Colon (tissue), 2 donors: Measurements from ENCODE around the gene GALNT16.
"Not testable (repeated sequence)": the region's sequence is repeated elsewhere in the genome, so short reads cannot be mapped to it uniquely, and the experiment has no call there.

Experiments used
- FAIRE-seq: peaks from 2 replicates; lab custom pipeline; 2012; peaks lifted over from hg19 to GRCh38; lab: Jason Lieb, UNC
- donor health status: control.
- donor health status: control.

Gene GALNT16

DNA sequence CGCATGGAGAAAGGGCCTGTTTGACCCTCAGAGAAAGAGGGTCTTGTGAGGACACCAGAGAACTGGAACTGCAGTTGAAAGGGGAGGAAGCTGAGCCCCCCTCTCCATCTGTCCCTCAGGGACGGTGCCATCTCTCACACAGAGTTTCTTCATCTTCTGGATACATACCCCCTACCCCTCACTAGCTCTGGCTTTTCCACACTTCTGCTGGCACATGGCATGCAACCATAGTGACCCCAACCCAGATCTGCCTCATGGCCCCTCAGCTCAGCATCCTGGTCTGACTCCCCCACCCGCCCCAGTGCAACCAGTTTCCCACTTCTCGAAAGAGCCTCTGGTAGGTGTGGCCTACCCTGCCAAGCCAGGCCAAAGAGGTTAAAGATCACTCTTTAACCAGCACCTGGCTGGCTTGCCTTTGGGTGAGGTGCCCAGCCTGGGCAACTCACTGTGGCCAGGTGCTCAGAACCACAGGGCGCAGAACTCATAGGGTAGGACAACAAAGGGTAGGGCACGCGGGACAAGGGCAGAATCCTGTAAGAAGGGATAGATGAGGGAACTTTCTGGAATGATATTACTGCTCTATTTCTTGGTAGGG is 25.8 kb downstream of the GALNT16 start:
- FAIRE-seq, result no peak

GRCh38 chr14:69287098-69288010 is 27.4 kb downstream of the GALNT16 start:
- no peak for FAIRE-seq

DNA sequence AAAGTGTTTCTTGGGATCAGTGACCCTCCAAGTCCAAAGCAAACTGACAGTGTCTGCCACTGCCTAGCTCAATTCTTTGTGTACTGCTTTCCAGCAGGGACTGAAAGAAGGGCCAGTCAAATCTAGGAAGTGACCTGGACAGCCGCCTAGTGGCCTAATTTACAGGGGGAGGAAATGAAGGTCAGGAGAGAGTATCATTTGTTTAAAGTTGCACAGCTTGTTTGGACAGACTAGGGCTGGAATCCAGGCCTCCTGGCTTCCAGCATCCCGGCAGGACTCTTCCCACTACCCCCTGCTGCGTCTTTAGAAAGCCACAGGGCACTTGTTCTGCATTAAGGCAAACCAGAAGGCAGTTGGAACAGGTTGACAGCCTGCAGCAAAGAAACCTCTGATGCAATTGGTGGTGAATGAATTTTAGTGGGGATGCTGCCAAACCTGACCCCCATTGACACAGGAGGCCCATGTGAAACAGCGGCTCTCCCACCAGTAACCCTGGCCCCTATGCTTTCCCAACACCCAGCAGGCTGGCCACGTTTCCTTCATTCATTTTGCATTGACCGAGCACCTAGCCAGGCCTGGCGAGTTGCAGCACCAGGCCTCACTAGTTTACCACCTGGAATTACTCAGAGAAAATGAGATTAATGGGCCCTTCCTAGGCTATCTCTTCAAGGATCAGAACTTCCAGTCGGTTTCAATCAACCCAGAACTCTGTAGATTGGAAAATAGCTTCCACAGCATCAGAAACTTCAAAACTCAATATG is 28.2 kb downstream of the GALNT16 start:
- FAIRE-seq, result no peak

GRCh38 chr14:69288956-69289705 is 29.2 kb downstream of the GALNT16 start:
- FAIRE-seq, result no peak

- no peak for FAIRE-seq
These were observed 30.0 kb downstream of the GALNT16 start for GRCh38 chr14:69289811-69290520.

DNA sequence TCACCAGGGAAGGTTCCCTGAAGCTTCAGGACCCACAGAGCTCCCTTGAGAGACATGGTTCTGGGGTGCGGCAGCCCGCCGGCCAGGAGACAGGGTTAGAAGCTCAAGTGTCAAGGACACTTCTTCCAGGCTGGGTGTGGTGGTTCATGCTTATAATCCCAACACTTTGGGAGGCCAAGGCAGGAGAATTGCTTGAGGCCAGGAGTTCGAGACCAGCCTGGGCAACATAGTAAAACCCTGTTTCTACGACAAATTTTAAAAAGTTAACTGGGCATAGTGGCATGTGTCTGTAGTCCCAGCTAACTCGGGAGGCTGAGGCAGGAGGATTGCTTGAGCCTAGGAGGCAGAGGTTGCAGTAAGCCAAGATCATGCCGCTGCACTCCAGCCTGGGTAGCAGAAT is 30.9 kb downstream of the GALNT16 start:
- FAIRE-seq, result not testable (repeated sequence)

DNA sequence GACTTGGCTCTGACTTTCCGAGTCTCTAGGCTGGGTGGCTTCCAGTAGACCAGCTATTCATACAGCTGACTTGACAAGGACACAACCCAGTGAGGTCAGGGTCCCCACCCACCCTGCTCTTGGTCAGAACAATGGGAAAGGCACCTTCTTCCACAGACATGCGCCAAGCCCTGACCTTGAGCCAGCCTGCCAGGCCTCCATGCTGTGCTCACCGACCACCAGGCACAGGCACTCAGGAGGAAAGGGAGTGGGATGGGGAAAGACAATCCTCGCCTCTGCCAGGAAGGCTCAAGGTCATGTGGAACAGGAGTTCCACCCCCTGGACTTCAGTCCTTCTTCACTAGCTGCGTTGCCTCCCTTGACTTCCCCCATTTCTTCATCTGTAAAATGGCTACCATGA is 31.4 kb downstream of the GALNT16 start:
- no peak for FAIRE-seq

DNA sequence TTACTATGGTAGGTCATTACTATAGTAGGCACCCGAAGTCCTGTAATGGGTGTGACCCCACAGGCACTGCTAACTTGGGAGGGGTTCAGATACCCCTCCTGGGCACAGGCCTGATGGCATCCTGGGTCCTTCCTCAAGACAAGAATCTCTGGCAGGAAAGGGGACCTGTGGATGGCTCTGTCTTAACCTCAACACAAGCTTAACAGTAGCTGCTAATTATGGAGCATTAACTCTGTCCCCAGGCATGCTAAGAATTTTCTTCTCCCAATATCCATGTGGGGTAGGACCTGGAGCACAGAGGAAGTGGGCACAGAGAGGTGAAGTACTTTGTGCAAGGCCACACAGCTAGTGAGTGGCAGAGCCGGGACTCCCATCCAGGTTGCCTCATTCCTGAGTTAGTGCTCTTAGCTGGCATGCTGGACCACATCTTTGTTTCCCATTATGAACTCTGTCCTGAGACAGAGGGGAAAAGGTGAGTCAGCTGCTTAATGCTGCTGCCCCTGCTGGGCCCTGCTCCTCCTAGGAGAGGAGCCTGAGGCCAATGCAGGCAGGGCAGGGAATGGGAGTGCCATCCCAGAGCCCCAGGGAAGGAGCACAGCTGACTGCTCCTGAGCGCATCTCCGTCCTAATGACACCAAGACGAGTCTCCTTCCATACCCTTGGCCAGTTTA is 32.1 kb downstream of the GALNT16 start:
- no peak for FAIRE-seq

GRCh38 chr14:69298131-69299071 is 38.4 kb downstream of the GALNT16 start:
- FAIRE-seq, result no peak

- no peak for FAIRE-seq
These were observed 39.5 kb downstream of the GALNT16 start for GRCh38 chr14:69299286-69300035.

- no peak for FAIRE-seq
These were observed 40.8 kb downstream of the GALNT16 start for GRCh38 chr14:69300601-69301221.

DNA sequence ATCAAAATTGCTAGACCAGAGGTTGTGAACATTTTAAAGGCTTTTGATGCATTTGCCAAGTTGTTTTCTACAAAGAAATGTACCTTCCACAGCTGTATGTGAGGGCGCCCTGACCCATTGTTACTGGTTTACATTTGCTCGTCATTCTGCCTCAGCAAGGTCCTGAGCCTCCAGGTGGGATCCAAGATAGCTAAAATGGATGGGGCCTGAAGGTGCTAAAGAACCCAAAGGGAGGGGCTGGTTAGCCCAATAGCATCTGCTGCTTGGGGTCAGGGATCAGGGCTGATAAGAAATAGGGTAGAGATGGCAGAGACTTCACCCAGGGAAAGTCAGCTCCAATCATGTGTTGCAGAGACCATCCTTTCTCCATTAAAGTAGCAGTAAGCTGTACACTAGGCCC is 43.1 kb downstream of the GALNT16 start:
- no peak for FAIRE-seq

DNA sequence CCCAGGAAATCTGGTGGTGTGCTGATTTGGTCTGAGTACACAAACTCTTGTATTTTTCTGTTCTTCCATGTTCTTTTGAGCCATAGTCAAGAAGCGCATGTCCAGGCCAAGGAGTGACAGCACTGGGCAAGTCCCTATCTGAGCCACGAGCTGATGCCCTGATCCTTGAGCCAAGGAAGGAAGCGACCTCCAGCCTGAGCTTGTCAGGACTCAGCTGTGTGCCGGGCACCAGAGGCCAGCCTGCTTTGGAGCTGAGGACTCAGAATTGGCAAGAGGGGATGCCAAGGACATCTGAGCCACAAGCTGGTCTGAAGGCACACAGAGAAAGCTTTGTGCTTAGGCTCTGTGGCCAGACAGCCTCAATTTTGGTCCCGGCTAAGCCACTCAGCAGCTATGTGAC is 52.6 kb downstream of the GALNT16 start:
- no peak for FAIRE-seq

GRCh38 chr14:69313176-69313575 is 53.2 kb downstream of the GALNT16 start:
- no peak for FAIRE-seq

GRCh38 chr14:69314327-69314726 is 54.4 kb downstream of the GALNT16 start:
- no peak for FAIRE-seq

DNA sequence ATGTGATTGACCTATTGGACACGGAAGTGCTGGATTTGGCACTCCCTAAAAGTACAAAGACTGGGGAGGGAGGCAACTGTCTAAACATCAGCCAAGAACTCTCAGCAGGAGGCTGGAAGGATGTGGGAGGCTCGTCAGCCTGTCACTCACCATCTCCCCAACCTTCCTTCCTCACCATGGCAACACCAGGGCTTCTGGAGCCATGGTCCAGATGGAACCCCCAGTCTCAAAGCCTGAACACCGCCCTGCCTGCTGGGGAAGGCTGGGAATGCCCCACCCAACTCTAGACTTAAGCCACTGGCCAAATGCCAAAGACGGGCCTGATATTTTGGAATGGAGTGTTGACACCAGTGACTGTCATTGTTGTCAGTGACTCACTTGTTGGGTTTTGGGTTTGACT is 55.3 kb downstream of the GALNT16 start:
- FAIRE-seq, result no peak

- FAIRE-seq, result no peak
These were observed 56.6 kb downstream of the GALNT16 start for GRCh38 chr14:69316449-69317101.
